Left hindlimb (tissue), 1 donor: ENCODE data around the gene PTCSC3.
"Not testable (repeated sequence)": the region's sequence is repeated elsewhere in the genome, so short reads cannot be mapped to it uniquely, and the experiment has no call there.

Experiments
- DNase-seq: peaks from one replicate; pipeline ENCODE4 v3.0.0-alpha.2; 2018

Gene PTCSC3

GRCh38 chr14:36171607-36172006 lies 4.9 kb downstream of the PTCSC3 start:
- no peak for DNase-seq

- no peak for DNase-seq
These were observed 9.1 kb downstream of the PTCSC3 start for GRCh38 chr14:36167431-36167830.

DNA sequence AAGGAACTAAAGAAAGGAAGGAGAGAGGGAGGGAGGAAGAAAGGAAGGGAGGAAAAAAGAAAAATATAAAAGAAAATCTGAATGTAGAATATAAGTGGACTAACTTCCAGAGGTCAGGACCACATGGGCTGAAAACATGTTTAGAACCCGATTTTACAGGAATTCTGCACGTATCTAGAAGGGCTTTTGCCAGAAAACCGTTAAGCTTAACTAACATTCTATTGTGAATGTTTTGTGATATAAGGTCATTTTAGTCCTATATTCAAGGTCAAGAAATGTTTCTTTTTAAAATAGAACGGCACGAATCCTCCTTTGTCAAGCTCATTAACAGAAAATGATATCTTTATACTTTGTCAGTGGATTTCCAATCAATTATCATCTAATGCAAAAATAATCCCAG lies 13.1 kb downstream of the PTCSC3 start:
- DNase-seq: no peak

DNA sequence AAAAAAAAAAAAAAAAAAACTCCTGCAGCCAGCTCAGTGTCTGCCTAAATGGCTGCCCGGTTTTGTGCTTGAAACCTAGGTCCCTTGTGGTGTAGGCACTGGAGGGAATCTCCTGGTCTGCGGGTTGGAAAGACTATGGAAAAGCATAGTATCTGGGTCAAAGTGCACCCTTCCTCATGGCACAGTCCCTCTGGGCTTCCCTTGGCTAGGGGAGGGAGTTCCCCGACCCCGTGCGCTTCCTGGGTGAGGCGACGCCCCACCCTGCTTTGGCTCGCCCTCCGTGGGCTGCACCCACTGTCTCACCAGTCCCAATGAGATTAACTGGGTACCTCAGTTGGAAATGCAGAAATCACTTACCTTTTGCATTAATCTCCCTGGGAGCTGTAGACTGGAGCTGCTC lies 14.3 kb downstream of the PTCSC3 start:
- no peak for DNase-seq

DNA sequence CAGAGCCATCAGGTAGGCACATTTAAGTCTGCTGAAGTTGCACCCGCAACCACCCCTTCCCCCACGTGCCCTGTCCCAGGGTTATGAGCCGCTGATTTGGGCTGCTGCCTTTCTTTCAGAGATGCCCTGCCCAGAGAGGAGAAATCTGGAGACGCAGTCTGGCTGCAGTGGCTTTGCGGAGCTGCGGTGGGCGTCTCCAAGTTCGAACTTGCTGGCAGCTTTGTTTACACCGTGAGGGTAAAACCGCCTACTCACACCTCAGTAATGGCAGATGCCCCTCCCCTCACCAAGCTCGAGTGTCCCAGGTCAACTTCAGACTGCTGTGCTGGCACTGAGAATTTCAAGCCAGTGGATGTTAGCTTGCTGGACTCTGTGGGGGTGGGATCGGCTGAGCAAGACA lies 14.7 kb downstream of the PTCSC3 start:
- no peak for DNase-seq

- no peak for DNase-seq
These were observed 25.2 kb downstream of the PTCSC3 start for GRCh38 chr14:36151335-36151734.

- no peak for DNase-seq
These were observed 42.5 kb downstream of the PTCSC3 start for GRCh38 chr14:36134038-36134437.

GRCh38 chr14:36132826-36133225 lies 43.7 kb downstream of the PTCSC3 start:
- no peak for DNase-seq

GRCh38 chr14:36130186-36130585 lies 46.3 kb downstream of the PTCSC3 start:
- DNase-seq: no peak

DNA sequence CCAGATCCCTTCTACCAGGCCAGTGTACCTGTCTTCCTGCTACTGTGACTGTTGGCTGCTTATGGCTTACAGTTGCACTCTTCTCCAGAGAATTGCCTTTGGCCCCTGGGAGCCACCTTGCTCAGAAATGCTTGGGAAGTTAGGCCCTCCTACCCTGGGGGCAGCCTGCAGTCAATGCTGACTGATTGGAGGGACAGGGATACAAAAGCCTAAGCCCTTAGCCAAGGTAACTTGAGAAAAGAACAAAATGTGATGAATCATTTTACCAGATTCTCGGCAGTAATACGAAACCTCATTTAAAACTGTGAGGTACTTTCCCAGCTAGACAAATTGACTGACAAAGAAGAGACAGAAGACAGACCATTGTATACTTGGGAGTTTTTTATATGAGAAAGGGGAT lies 47.3 kb downstream of the PTCSC3 start:
- DNase-seq: no peak

- DNase-seq: no peak
These were observed 63.2 kb downstream of the PTCSC3 start for GRCh38 chr14:36113341-36113740.

DNA sequence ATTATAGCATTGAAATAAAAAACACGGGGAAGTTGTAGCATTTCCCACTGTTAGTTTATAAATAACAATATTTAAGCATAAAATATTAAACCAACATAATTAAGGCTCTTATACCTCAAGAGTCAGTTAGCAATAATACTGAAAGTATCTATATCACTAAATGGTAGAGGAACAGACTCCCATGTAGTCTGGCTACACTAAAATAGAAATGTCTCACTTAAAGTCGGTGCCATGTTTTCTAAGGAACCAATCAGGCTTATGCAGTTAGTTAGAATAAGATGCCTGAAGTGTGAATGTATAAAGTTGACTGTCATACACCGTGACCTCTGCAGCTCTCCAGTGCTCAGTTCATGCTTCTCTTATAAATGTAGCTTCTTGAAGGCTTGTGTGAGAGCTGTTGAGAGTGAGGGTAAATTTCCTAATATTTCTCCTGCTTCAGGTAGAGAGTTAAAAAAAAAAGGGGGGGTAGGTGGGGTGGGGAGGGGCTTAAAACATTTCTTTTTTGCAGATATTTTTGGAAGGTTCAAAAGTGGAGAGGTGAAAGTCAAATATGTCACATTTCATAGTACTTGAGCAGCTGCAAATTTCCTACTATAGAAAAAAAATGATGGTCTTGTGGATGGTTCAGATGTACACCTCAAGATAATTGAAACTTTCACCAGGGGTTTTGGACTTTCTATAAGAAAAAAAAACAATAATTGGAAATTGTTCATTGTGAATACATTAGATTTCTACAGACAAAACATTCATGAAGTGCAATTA lies 64.5 kb downstream of the PTCSC3 start:
- no peak for DNase-seq

DNA sequence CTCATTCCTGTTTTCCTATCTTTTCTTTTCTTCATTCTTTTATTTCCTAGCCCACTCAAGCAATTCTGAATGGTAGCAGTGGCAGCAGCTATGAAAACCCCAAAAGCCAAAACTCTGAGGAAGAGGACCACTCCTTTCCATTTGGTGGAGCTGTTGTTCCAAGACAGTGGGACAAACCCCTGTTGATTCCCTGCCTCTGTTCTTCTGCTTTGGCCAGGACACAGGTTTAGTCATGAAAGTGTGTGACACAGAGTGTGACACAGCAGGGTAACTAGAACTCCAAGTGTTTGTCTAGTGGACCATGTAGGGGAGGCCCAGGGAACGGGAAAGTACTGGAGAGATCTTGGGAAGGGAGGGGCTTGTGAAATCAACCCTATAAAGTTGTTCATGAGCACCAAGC lies 71.1 kb downstream of the PTCSC3 start:
- DNase-seq: no peak

DNA sequence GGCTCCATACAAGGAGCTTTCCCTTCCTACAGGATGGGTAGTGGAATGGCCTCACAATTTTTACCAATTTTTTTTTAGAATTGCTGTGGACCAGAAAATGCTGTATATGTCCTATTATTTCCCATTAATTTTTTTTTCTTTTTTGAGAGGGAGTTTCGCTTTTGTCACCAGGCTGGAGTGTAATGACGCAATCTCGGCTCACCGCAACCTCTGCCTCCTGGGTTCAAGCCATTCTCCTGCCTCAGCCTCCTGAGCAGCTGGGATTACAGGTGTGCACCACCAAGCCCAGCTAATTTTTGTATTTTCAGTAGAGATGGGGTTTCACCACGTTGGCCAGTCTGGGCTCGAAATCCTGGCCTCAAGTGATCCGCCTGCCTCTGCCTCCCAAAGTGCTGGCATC lies 72.3 kb downstream of the PTCSC3 start:
- DNase-seq: not testable (repeated sequence)

DNA sequence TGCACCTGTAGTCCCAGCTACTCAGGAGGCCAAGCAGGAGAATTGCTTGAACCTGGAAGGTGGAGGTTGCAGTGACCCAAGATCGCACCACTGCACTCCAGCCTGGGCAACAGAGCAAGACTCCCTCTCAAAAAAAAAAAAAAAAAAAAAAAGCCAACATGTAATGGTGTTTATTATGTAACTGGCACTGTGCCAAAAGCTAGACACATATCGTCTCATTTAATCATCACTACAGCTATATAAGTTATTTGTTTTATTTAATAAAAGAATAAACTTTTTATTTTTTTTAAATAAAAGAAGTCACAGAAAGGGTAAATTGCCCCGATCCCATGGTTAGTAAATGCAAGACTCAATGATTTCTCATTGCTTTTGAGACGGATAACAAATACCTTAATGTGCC lies 76.9 kb downstream of the PTCSC3 start:
- DNase-seq: no peak

- no peak for DNase-seq
These were observed 79.2 kb downstream of the PTCSC3 start for GRCh38 chr14:36097356-36097755.

GRCh38 chr14:36096090-36096489 lies 80.4 kb downstream of the PTCSC3 start:
- DNase-seq: no peak

GRCh38 chr14:36094963-36095362 lies 81.6 kb downstream of the PTCSC3 start:
- no peak for DNase-seq

- DNase-seq: no peak
These were observed 85.4 kb downstream of the PTCSC3 start for GRCh38 chr14:36091096-36091495.

DNA sequence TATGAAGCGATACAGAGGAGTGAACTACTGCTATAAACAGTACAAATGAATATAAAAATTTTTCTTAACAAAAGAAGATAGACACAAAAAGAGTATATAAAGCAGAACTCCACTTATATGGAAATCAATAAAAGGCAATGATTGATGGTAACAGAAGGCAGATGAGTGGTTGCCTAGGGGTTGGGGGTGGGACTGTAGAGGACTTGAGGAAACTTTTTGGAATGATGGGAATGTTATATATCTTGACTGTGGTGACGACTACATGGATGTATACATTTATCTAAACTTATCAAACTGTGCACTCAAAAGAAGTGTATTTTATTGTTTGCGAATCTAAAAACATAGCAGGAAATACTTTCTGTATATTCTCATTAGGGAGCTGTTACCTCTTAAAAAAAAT lies 89.1 kb downstream of the PTCSC3 start:
- DNase-seq: no peak

- no peak for DNase-seq
These were observed 89.7 kb downstream of the PTCSC3 start for GRCh38 chr14:36086629-36087395.

- no peak for DNase-seq
These were observed 90.7 kb downstream of the PTCSC3 start for GRCh38 chr14:36085861-36086260.
